GM19463 (cell line): ENCODE results near the gene IFNLR1.

Experiments
- ATAC-seq: cut with Tn5 transposase; IDR thresholded peaks from one replicate; pipeline ENCODE4 v1.9.1; 2021; ENCODE audit warnings: mild to moderate bottlenecking, moderate library complexity; ENCODE audit not compliant: unreplicated experiment

IFNLR1 gene

DNA sequence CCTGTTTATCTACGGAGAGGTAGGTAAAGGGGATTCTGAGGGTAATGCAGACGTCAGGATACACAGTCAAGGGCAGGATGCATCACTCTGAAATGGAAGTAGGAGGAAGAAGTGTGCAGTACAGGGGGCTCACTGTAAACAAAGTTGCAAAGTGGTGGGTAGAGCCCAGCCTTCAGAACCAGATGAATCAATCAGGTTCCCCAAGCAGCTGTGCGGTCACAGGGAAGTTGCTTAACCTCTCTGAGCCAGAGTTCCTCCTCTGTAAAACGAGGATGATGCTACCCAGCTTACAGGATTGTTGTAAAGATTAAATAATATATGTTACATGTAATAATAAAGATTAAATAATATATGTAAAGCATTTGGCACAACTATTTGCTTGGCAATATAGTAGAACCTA is 61.6 kb downstream of the IFNLR1 start:
- no peak for ATAC-seq

DNA sequence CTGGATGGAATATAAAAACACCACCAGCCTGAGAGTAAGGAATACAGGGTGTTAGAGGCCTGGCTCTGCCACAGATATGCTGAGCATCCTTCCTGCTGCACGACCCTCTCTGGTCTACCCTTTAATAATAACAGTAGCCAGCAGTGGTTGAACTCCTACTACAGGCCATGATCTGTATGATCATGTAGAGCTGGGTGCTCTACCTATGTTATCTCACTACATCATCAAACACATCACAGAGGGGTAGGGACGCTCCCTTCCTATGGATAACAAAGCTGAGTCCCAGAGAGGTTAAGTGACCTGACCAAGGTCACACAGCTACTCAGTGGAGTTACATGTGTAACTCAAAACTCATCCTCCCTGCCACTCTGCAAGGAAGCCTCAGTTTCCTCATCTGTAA is 62.1 kb downstream of the IFNLR1 start:
- no peak for ATAC-seq

DNA sequence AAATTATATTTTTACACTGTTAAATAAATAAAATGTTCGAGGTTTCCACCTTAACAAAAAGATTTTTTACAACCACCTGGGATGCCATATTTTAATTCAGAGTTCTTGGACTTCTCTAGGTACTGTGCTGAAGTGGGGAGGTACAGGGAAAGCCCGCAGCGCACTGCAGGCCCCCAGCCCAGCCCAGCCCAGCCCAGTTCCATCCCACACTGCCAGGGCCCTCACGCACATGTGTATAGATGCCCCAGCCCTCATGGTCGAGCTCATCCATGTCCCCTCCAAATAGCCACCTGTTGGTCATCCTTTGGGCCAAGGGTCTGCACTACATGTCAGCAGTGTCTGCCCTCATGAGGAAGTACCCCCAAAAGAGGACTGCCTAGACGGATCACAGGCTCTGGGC is 63.5 kb downstream of the IFNLR1 start:
- ATAC-seq, result no peak

DNA sequence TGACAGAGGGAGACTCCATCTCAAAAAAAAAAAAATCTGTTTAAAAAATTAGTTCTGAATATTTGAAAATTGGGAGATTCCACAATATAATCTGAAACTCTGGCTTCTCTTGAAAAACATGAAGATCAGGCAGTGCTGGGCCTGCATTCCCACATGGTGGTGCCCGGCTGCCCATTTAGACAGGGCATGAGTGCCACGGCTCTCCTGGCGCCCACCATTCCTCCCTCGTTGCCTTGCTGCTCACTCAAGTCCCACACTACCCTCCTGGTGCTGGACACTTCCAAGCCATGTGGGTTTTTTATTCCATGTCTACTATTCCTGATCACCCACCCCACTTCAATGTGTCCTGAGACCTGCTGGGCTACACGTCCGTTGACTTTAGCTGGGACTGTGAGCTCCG is 64.3 kb downstream of the IFNLR1 start:
- ATAC-seq, result no peak

DNA sequence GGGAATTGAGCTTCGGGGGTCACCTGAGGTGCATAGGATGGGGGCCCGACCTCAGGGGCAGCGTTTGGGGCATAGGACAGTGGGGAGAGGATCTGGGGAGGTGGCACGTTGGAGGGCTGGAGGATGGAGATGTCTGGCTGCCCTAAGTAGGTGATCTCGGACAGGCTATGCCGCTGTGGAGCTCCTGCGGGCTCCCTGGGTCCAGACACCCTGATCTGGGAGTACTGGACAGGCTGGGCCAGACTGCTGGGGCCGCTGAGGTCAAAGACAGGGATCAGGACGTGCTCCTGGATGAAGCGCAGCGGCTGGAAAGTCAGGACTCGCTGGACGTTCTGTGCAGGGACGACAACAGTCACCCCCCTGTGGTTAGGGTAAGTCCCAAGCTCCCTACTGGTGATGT is 65.7 kb downstream of the IFNLR1 start:
- ATAC-seq, result no peak

DNA sequence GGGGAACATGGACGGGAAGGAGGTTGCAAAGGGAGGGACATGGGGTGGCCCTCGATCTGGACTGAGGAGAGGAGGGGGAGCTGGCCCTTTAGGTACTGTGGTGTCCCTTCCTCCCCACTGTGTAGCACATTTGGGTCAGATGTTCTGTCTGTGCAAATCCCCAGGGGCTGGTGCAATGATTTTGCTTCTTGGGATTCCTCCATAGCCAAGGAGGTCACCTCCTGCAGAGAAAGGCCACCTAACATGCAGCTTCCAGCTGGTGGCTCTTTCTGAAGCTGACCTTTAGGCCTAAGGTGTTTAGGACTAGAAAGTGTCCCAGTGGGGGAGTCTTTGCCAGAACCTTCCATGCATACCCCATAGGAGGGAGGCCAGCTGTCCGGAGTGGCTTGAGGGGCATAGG is 66.1 kb downstream of the IFNLR1 start:
- no peak for ATAC-seq

DNA sequence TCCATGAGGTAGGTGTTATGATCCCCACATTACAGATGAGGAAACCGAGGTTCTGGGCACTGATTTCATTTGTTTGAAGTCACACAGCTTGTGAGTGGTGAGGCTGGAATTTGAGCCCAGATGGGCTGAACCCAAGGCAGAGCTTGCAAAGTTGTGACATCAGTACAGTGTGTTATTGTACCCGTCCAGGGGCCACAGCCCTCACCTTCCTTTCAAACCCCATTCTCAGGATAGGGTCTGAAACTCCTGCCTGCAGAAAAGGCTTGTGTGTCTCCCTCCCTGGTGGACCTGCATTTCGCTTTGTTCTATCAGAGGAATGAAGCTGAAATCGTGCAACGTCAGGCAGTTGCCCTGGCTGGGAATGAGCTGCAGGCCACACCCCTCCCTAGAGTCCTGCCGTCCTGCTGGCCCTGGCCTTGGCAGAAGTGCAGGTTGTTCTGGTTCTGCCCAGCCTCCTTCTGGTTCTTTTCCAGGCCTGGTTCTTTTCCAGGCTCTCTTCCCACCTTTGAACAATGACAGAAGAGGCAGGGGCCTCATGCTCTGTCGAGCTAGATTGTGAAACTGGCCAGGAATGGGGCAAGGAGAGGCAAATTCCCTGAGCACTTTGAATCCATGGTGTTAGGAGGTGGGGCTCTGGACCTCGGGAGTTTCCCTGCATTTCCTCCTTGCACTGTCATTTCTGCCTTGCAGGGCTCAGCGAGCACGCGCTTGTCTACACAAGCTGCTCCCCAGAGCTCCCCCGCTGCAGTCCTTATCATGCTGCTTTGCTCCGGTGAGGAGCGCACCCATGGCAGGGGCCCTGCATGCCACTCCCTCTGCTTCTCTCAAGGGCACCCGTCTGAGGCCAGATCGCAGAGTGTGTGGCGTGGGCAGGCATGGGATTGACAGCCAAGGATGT is 67.0 kb downstream of the IFNLR1 start:
- ATAC-seq, result no peak

DNA sequence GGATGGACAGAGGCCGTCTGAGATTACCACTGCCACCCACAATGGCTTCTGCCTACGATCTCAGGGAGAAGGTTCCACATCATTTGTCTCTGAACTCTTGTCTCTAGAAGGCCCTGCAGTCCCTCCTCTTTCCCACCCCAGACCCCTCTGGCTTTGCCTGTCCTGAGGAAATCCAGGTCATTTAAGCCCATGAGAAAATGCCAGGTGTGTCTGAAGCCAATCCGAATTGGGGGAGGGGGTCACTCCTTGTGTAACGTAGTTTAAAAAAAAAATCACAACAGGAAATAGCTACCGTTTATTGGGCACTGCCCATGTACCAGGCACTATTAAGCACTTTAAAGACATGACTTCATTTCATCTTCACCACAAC is 67.6 kb downstream of the IFNLR1 start:
- no peak for ATAC-seq

DNA sequence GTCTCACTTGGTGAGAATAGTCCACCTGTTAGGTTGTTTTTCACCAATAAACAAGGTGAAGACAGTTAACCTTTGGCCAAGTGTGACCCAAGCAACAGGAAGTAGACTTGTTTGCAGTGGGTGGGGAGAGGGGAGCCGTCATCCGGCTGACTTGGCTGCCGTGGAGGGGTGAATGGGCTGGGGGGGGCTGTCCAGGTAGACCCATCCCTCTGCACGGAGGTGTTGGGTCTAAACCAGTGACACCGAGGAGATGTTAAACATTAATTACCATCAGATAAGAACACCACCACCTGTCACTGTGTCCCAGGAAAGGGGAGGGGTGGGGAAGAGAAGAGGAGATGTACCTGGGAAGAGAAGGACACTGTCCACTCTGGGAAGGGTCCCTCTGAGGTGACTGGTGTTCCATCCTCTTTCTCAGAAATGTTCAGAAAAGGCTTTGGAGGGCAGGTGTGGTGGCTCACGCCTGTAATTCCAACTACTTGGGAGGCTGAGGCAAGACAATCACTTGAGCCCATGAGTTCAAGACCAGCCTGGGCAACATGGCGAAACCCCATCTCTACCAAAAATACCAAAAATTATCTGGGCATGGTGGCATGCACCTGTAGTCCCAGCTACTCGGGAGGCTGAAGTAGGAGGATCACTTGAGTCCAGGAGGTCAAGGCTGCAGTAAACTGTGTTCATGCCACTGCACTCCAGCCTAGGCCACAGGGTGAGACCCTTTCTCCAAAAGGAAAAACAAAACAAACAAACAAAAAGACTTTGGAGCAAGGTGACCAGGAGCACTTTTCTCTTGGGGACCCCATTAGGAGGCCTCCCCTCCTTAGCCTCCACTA is 68.5 kb downstream of the IFNLR1 start:
- ATAC-seq, result no peak

DNA sequence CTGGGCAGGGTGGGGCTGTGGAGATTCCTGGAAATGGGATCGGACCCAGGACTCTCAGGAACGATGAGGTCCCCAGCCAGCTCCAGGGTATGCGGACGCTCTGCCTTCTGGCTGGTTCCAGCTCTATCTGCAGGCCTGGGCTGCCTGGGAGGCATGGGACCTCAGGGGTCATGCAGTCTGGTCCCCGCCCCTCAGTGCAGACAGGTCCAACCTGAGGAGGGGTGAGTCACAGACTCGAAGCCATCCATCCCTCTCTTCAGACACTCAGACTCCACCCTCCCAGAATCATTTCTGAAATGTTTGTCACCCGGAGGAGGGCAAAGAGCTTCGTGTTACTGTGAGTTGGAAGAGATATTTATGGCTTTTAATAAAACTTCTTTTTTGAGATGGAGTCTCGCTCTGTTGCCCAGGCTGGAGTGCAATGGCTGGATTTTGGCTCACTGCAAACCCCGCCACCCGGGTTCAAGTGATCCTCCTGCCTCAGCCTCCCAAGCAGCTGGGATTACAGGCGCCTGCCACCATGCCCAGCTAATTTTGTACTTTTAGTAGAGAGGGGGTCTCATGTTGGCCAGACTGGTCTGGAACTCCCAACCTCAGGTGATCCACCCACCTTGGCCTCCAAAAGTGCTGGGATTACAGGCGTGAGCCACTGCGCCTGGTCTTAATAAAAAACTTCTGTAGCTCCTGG is 69.2 kb downstream of the IFNLR1 start:
- no peak for ATAC-seq

DNA sequence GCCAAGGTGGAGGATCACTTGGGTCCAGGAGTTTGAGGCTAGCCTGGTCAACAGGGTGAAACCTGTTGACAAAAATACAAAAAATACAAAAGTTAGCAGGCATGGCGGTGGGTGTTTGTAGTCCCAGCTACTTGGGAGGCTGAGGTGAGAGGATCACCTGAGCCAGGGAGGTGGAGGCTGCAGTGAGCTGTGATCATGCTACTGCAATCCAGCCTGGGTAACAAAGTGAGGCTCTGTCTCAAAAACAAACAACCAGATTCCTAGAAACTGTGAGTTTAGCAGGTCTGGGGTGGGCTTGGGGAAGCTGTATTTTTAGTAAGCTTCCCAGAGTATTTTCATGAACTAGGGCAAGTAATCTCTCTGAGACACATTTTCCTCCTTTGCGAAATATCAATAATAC is 70.0 kb downstream of the IFNLR1 start:
- ATAC-seq, result no peak

DNA sequence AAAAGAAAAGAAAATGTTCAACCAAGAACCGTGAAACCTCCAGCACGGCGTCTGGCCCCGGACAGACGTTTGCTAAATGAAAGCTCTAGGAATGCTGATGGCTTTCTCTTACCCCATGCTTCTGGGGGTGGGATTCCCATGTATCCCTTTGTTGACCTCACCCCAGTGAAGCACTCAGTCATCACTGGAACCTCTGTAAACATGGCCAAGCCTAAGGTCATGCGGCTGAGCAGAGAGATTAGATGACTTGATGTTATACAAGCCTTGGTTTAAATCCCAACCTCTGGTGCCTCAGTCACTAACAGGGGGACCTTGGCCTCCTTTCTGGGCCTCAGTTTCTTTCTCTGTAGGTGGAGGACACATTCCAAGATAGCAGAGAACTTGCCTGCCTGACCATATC is 72.3 kb downstream of the IFNLR1 start:
- no peak for ATAC-seq

DNA sequence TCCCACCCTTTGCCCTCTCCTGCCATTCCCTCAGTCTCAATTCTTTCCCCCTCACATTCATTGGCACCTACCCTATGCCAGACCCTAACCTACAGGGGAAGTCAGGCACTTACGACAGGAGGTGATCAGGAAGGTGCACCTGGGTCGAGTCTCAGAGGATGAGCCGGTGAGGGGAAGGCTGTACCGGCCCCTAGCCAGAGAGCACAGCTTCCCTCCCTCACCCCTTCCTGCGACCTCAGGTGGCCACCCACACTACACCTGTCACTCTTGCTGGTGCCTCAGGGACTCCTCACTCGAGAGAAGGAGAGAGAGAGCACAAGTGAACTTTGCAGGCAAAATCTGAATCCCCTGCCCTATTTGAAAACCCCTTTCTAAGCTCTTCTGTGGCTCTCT is 73.5 kb downstream of the IFNLR1 start:
- no peak for ATAC-seq

DNA sequence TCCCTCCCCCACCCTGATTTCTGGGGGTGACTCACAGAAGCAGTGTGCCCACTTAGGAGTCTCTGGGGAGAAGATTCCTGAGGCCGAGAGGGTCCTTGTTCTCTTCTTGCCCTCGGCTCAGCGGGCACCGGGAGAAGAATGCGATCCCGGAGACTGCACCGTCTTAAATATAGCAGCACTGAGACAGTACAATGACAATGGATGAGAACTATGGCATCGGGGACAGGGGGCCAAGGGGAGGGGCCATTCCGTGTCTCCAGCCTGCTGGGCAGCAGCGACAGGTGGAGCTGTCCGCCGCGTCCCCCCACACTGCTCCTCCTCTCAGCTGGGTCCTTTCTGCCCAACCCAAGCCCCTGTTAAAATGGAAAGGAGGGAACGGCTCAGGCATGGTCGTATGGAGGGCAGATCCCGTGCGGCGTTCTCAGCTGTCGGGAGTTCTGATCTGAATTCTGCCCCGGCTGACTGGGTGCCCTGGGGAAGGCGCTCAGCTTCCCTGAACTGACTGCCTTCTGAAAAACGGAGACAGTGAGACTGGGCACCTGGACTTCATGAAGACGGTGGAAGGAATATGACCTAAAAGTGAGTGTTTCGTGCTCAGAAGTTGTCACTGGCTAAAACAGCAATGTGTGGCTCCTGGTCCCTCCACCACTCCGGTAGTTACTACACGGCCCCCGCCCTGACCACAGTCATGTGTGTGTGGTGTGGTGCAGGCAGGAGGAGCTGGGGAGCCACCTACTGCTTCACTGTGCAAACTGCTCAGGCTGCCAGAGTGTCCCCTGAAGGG is 74.9 kb downstream of the IFNLR1 start, which contains the start of gene MYOM3:
Gene MYOM3, minus strand, starts transcription at position 140 of the 784 bp plus-strand sequence. CDS start 3,499 bp downstream, outside the sequence.
- no peak for ATAC-seq

DNA sequence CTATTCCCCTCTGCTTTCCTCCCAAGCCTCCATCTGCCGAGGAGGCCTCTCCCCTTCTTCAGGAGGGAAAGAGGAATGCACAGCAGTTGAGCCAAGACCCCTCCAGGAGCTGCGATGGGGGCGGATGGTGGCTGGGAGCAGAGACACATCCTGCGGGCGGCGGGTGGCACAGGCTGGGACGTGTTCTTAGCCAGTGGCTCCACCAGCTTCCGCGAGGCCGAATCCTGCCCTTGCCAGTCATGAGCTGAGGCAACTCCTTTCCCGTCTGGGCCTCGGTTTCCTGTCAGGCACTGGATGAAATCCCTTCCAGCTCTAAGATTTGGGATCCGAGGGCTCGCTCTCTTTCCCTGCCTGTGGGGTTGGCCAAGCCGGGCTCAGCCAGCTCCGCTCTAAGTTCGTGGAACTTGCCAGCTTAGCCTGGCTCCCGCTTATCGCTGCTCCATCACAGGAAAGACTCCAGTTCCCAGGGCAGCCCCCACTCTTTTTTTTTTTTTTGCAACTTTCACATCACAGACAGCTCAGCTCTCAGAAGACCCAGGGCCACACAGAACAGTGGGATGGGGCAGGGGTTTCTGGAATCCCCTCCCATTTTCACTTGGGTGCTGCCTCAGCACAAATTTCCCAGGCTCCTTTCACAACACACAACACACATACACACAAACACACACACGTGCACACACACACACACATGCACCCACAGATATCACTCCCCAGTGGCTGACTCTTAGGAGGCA is 75.7 kb downstream of the IFNLR1 start:
- ATAC-seq, result no peak

DNA sequence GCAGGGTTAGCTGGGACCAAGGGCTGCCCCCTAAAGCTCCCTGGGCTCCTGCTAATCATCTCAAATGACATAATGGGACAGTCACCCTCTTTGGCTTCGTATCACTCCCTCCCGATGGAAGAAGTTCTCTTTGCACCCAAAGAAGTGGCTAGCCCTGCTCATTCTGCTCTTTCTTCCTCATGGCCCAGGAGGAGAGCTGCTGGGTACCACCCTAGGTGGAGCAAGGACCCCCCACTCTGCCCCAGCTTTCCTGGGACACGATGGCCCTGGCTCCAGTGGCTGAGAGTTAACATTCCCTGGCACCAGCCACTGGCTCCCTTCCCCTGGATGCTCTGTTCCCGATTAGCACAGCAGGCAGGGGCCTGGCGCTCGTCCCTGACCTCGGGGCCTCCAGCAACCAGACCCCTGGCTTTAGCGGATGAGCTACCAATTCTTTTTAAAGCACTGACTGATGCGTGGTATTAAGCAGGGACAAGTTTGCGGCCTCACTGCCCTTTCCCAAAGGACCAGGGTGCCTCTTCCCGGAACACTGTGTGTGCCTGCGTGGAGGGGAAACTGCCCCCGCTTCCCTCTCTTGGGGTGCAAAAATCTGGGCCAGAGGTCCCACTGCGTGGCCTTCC is 76.3 kb downstream of the IFNLR1 start:
- no peak for ATAC-seq

DNA sequence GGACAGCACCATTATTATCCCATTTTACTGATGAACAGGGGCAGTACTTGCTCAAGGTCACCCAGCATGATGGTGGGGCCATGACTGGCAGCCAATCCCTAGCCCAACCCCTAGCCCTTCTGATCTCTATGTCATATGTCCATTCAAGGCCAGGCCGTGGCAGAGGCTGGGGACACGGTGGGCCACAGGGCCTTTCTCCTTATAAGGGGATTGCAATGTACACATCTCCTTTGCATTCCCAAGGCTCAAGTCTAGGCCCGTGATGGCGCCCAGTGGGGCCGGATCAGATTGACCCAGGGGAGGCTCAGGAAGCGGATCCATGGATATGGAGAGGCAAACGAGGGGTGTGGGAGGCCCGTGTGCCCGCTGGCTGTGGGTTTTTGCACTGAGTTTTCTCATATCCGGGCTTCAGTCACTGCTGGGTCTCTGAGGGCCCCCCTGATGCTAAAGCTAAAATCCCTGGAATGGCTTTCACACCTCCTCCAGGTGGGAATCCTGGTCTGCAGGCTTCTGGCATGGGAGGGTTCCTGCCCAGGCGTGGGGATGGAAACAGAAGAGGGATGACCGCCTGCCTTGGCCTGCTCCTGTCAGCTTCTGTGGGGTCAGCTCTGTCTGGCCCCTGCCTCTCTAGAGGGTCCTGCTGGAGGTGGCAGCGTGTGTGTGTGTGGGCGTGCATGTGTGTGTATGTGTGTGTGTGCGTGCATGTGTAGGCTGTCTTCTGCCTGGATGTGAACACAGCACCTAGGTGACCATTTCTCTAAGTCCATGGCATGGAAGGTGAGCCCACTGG is 77.2 kb downstream of the IFNLR1 start:
- ATAC-seq, result no peak

DNA sequence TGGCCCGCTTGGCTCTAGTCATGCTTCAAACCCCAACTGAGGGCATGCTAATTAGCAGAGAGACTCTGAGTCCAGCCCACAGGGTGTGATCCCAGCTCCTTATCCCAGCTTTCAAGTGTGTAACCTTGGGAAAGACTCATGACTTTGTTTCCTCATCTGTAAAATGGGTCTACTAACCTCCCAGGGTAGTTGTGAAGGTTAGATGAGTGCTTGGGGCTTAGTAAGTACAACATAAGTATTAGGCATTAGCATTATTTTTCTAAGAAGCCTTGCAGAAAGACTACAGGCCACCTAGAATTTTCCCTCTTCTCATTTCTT is 78.0 kb downstream of the IFNLR1 start:
- ATAC-seq, result no peak
